ENCODE data around the gene BNIP5.

Gene BNIP5

DNA sequence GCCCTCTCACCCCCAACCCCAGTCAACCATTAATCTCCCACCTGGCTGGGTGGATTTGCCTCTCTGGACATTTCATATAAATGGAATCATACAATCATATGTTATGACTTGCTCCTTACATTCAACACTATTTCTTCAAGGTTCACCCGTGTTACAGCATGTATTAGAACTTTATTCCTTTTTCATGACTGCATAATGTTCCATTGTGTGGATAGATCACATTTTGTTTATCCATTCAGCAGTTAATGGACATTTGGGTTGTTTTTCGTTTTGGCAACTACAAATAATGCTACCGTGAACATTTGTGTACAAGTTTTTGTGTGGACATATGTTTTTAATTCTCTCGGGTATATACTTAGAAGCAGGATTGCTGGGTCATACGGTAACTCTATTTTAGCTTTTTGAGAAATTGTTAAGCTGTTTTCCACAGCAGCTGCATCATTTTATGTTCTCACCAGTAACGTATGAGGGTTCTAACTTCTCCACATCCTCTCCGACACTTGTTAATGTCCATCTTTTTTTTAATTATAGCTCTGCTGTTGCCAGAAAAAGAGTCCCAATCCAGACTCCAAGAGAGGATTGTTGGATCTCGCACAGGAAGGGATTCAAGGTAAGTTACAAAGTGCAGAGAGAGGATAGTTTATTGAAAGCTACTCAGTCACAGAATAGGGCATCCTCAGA, 15.9 kb upstream of the BNIP5 start:
- H3K4me1 ChIP-seq (ENCODE audit: control insufficient read depth in 1 of 2, insufficient read depth in 1 of 2, low read depth in 1 of 2, low read length in 1 of 2), result peaks cover 8 to 13% of the 10 kb centered on the region in 2 experiments
- TF ChIP-seq, protein P1, sequence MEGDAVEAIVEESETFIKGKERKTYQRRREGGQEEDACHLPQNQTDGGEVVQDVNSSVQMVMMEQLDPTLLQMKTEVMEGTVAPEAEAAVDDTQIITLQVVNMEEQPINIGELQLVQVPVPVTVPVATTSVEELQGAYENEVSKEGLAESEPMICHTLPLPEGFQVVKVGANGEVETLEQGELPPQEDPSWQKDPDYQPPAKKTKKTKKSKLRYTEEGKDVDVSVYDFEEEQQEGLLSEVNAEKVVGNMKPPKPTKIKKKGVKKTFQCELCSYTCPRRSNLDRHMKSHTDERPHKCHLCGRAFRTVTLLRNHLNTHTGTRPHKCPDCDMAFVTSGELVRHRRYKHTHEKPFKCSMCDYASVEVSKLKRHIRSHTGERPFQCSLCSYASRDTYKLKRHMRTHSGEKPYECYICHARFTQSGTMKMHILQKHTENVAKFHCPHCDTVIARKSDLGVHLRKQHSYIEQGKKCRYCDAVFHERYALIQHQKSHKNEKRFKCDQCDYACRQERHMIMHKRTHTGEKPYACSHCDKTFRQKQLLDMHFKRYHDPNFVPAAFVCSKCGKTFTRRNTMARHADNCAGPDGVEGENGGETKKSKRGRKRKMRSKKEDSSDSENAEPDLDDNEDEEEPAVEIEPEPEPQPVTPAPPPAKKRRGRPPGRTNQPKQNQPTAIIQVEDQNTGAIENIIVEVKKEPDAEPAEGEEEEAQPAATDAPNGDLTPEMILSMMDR (IDR thresholded peaks at IDR 0.05), result no peak
- H3K9me3 ChIP-seq, result no peaks in the 10 kb centered on the region
- no peak overlapping the region for H3K4me3 ChIP-seq (ENCODE audit: low read depth in 1 of 2, low read length in 1 of 2)
- H3K36me3 ChIP-seq, result no peaks in the 10 kb centered on the region
- no peak overlapping the region for H3K27ac ChIP-seq
- no peaks in the 10 kb centered on the region for H3K27me3 ChIP-seq

DNA sequence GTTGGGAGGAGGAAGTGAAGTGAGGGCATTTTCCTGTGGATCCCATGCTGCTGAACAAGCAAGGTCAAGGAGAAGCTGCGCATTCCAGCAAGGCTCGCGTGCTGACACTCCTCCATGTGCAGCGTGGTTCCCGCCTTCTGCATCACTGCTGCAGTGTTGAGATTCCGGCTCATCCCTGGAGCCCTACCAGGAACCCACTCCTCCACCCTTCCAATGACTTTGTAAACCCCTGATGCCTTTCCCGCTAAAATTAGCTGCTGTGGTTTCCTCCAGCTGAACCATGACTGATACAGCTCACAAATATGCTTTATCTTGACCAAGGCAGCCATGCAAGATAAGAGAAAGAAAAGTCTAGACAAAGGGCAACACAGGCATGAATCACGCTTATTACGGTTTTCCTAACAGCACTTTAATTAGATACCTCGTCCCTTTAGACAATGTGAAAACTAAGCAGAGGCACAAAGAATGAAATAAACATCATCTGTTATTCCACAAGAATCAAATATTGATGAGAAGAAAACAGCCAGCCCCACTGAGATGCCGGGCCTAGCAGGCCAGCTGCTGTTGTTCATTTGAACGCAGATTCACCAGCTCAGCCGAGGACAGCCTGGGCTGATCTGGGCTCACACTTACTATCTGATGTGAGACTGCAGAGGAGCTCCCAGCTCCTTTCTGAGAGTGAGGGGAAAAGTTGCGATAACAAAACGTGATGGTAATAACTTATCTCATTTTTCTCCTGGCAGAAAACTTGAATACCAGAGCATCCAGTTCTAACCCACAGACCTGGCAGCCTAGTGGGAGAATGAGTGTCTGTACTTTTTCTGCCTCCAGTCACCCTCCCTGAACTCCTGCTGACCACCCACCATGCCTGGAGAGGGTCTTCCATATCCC, 14.2 kb upstream of the BNIP5 start:
- TF ChIP-seq, protein P1 (IDR thresholded peaks at IDR 0.05), result no peak
- Histone ChIP-seq H3K4me1 (ENCODE audit: control insufficient read depth in 1 of 2, insufficient read depth in 1 of 2, low read depth in 1 of 2, low read length in 1 of 2) (peaks cover 2 to 6% of the 10 kb centered on the region in 2 experiments), H3K36me3 (no peaks in the 10 kb centered on the region), H3K27ac (no peak overlapping the region), H3K27me3 (no peaks in the 10 kb centered on the region), H3K9me3 (no peaks in the 10 kb centered on the region), H3K4me3 (ENCODE audit: low read depth in 1 of 2, low read length in 1 of 2) (no peak overlapping the region)

DNA sequence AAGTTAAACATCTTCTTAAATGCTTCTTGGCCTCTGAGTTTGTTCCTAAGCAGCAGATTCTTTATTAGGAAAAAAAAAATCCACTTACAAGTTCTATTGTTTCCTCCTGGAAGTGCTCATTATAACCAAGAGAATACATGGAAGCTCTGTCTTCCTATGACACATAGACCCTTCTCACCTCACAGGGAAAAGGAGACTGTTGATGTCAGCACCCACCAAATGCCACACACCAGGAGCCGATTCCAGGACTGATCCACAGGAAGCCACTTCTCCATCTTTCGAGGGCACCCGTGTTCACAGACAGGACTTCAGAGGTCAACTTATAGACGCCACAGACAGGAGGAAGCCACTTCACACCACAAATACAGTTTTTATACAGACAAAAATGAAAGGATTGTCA, 13.4 kb upstream of the BNIP5 start:
- H3K27ac ChIP-seq, result no peak overlapping the region
- H3K27me3 ChIP-seq, result no peaks in the 10 kb centered on the region
- H3K4me3 ChIP-seq (ENCODE audit: low read depth in 1 of 2, low read length in 1 of 2), result no peak overlapping the region
- H3K36me3 ChIP-seq, result no peaks in the 10 kb centered on the region
- H3K9me3 ChIP-seq, result no peaks in the 10 kb centered on the region
- H3K4me1 ChIP-seq (ENCODE audit: control insufficient read depth in 1 of 2, insufficient read depth in 1 of 2, low read depth in 1 of 2, low read length in 1 of 2), result no peaks in the 10 kb centered on the region
- TF ChIP-seq, protein P1 (IDR thresholded peaks at IDR 0.05), result no peak

DNA sequence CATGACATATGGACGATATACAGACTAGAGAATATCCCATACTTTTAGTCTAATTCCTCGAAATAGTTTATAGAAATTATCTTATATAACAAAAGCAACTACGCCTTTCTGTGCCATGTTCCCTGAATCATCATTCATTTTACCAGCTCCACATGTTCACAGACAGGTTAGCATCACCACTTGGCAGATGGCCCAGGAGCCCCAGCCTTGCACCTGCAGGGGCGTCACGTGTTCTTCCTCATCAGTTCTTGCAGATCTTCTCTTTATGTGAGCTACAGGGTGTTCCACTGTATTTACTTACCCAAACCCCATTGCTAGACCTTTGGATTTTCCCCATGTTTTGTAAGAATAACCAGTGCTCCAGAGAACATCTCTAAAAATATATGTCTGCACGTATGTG, 12.6 kb upstream of the BNIP5 start:
- H3K36me3 ChIP-seq, result no peaks in the 10 kb centered on the region
- no peak overlapping the region for H3K27ac ChIP-seq
- H3K4me3 ChIP-seq (ENCODE audit: low read depth in 1 of 2, low read length in 1 of 2), result no peak overlapping the region
- no peaks in the 10 kb centered on the region for H3K9me3 ChIP-seq
- H3K27me3 ChIP-seq, result no peaks in the 10 kb centered on the region
- no peaks in the 10 kb centered on the region for H3K4me1 ChIP-seq (ENCODE audit: control insufficient read depth in 1 of 2, insufficient read depth in 1 of 2, low read depth in 1 of 2, low read length in 1 of 2)
- TF ChIP-seq, protein P1 (IDR thresholded peaks at IDR 0.05), result no peak

DNA sequence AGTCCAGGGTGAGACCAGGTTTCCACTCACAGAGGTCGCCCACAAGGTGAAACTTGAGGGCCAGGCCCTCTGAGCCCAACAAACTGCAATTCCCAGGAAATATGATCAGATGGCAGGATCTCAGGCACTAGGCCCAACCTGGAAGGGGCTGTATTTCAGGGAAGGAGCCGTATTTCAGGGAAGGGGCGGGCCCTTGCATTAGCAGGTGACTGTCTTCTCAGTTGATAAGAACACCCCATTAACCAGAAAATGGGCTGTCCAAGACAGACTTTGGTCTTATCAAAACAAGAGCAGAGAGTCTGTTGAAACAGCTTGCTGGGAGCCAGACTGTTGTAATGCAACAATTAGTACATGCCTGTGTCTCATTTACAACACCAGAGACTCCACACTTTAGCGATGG, 10.9 kb upstream of the BNIP5 start:
- Histone ChIP-seq H3K36me3 (no peaks in the 10 kb centered on the region), H3K27ac (no peak overlapping the region), H3K4me3 (ENCODE audit: low read depth in 1 of 2, low read length in 1 of 2) (no peak overlapping the region), H3K9me3 (no peaks in the 10 kb centered on the region), H3K27me3 (no peaks in the 10 kb centered on the region), H3K4me1 (ENCODE audit: control insufficient read depth in 1 of 2, insufficient read depth in 1 of 2, low read depth in 1 of 2, low read length in 1 of 2) (no peaks in the 10 kb centered on the region)
- TF ChIP-seq, protein P1 (IDR thresholded peaks at IDR 0.05), result no peak

Measured in neutrophil (primary cell).